A673 (cell line): ENCODE measurements around the gene HCAR3.

Experiments
- CTCF ChIP-seq: fragments of 300-800, 200-600 bp; sonication (generic); conservative IDR thresholded peaks from 2 replicates; pipeline ENCODE4 v1.5.1; 2017; ENCODE audit warnings: low read depth, mild to moderate bottlenecking, antibody characterized with exemption, low read length, moderate library complexity, mixed read lengths
- EZH2 ChIP-seq: fragments of 200-600 bp; sonication (generic); IDR thresholded peaks from 2 replicates; pipeline ENCODE4 v1.6.1; 2017; ENCODE audit warnings: borderline replicate concordance, low read depth, mild to moderate bottlenecking, mixed read lengths, antibody characterized with exemption, low read length; ENCODE audit not compliant: poor library complexity, severe bottlenecking

- TF ChIP-seq CTCF, result no peak
- TF ChIP-seq EZH2, result no peak
Observed at GRCh38 chr12:122725452-122726079, 9.0 kb upstream of the HCAR3 start.
